DOHH2 (cell line): ENCODE data around the gene ANKRD33B.

Experiments used
- EZH2phosphoT487 ChIP-seq: fragments of 200-600 bp; sonication (generic); IDR thresholded peaks from 2 replicates; pipeline ENCODE4 v1.6.1; 2017; ENCODE audit warnings: borderline replicate concordance, mild to moderate bottlenecking, antibody characterized with exemption, low read length, moderate library complexity, mixed read lengths
- TF ChIP-seq, protein P1 (sequence below): fragments of 200-600 bp; sonication (generic); IDR thresholded peaks from one replicate; pipeline ENCODE4 v1.5.1; 2014; ENCODE audit warnings: antibody characterized with exemption, mild to moderate bottlenecking, low read depth, low read length; ENCODE audit not compliant: poor library complexity, severe bottlenecking

GRCh38 chr5:10545084-10545483, 18.8 kb upstream of the ANKRD33B start:
- TF ChIP-seq, protein P1, sequence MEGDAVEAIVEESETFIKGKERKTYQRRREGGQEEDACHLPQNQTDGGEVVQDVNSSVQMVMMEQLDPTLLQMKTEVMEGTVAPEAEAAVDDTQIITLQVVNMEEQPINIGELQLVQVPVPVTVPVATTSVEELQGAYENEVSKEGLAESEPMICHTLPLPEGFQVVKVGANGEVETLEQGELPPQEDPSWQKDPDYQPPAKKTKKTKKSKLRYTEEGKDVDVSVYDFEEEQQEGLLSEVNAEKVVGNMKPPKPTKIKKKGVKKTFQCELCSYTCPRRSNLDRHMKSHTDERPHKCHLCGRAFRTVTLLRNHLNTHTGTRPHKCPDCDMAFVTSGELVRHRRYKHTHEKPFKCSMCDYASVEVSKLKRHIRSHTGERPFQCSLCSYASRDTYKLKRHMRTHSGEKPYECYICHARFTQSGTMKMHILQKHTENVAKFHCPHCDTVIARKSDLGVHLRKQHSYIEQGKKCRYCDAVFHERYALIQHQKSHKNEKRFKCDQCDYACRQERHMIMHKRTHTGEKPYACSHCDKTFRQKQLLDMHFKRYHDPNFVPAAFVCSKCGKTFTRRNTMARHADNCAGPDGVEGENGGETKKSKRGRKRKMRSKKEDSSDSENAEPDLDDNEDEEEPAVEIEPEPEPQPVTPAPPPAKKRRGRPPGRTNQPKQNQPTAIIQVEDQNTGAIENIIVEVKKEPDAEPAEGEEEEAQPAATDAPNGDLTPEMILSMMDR: no peak
- no peak for TF ChIP-seq EZH2phosphoT487
